Suprapubic skin (tissue), 4 donors: Measurements from ENCODE around the gene WDR83.

Source experiments
- EP300 ChIP-seq: sonication (generic); formaldehyde crosslinking; IDR thresholded peaks from one replicate; pipeline ENCODE4 v1.6.1; 2017; ENCODE audit warnings: antibody characterized with exemption
- POLR2AphosphoS5 ChIP-seq, 3 donors: sonication (generic); formaldehyde crosslinking; IDR thresholded peaks; one replicate each; pipeline ENCODE4 v1.6.1; 2017; ENCODE audit warnings: antibody characterized with exemption in 3 of 3

DNA sequence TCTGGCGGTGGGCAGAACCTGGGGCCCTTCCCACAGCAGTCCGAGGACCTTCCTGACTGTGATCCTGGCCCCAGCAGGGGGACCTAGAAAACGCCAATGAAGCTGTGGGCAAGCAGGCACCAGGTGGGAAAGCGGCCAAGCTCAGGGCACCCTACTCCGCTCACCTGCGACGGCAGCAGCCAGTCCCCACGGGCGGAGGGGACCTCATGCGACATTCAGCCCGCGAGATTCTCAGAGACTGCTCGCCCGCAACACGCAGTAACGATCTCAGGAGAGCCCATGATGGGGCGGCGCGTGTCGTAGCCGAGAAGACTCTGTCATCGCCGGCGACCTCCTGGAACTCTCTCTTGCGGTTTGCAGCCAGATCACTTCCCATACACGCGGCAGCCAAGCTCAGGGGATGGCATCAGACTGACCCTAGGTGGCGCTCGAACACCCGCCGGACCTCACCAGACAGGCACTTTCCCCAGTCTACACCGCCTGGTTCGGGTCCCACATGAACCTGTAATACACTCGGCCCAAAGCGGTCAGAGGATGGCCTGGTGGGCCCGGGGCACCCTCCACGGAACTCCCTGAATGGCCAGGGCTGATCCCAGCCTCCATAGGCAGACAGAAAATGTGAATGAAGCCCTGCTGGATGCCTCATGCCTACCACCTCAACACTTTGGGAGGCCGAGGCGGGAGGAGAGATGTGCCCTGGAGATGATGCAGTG lies 26.6 kb upstream of the WDR83 start:
- no peak for TF ChIP-seq POLR2AphosphoS5 (IDR thresholded peaks at IDR 0.05)
- TF ChIP-seq EP300, result no peak
